HG02588 (cell line): Measurements from ENCODE around the gene SDCCAG8.
A peak's percentile ranks its signal among the peaks of the same experiment; 100 is the strongest.
"Not testable (repeated sequence)": the region's sequence is repeated elsewhere in the genome, so short reads cannot be mapped to it uniquely, and the experiment has no call there.

Experiments used
- ATAC-seq: cut with Tn5 transposase; IDR thresholded peaks from one replicate; pipeline ENCODE4 v1.9.1; 2021; ENCODE audit warnings: mild to moderate bottlenecking, moderate library complexity; ENCODE audit not compliant: unreplicated experiment

The SDCCAG8 gene

GRCh38 chr1:243255791-243256512, at the start of gene SDCCAG8:
Gene SDCCAG8 (plus strand): TSS chr1:243256041. CDS start chr1:243256174, 133 bp downstream.
- peak; percentile 73 for ATAC-seq

GRCh38 chr1:243211984-243212383, 43.9 kb upstream of the SDCCAG8 start:
- ATAC-seq, result not testable (repeated sequence)

DNA sequence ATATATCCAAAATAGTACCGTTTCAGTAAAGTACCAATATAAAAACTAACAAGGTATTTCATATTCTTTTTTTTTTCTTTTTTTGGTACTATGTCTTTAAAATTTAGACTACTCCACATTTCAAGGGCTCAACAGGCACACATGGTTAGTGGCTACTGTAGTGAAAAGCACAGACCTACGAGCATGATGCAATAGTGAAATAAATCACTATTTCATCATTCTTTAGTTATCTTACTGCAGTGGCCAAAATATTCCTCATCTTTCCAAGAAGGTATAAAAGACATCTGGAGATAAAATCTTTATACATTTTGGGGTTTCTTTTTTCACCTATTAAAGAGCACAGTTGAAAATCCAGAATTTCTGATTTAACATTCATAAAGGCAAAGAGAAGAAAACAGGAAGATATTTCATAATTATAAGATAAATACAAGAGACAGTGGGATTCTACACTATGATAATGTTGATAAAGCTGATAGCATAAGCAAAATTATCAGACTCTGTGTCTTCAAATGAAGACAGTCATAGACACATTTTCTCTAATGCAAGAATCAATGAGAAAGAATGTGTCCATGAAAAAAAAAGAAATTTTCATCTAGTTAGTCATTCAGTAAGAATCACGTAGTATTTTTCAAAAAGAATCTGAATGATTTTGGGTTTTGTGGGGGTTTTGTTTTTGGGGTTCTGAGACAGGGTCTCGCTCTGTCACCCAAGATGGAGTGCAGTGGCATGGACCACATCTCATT, 42.6 kb upstream of the SDCCAG8 start:
- ATAC-seq, result no peak

DNA sequence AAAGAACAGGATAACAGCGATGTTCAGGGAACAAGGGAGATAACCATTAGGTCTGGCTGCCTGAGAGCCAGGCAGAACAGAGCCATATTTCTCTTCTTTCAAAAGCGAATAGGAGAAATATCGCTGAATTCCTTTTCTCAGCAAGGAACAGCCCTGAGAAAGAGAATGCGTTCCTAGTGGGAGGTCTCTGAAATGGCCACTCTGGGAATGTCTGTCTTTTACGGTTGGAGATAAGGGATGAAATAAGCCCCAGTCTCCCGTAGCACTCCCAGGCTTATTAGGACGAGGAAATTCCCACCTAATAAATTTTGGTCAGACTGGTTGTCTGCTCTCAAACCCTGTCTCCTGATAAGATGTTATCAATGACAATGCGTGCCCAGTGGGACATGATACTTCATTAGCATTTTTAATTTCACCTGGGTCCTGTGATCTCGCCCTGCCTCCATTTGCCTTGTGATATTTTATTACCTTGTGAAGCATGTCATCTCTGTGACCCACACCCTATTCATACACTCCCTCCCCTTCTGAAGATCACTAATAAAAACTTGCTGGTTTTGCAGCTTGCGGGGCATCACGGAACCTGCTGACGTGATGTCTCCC, 40.5 kb upstream of the SDCCAG8 start:
- ATAC-seq, result not testable (repeated sequence)

DNA sequence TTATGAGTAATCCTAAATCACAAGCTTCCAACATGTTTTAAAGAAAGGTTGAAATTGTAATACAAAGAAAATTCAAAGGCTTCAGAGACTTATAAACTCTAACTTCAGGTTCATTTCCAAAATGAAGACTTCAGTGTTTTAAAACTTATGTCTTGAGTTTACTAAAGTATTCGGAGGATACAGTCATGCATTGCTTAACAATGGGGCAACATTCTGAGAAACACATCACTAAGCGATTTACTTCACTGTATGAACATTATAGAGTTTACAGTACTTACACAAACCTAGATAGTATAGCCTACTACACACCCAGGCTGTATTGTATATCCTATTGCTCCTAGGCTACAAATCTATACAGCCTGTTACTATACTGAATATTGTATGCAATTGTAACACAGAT, 39.1 kb upstream of the SDCCAG8 start:
- no peak for ATAC-seq

GRCh38 chr1:243217349-243217748, 38.5 kb upstream of the SDCCAG8 start:
- ATAC-seq, result no peak

DNA sequence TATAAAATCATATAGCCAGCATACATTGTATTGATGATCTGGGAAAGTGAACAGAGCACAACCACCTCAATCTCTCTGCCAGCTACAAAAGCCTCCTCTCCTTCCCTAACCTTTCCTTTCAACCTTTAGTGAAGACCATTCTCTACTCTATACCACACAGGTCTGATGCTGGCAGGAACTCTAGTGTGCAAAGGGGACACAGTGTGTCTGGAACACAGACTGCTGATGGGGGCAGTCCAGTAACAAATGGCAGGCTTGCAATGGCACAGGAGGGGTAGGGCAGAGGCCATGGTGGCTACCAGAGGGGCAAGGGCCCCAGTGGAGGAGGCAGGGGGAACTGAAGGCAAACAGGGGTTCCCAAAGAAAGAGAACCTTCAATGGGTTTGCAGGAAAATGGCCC, 37.8 kb upstream of the SDCCAG8 start:
- ATAC-seq, result no peak

DNA sequence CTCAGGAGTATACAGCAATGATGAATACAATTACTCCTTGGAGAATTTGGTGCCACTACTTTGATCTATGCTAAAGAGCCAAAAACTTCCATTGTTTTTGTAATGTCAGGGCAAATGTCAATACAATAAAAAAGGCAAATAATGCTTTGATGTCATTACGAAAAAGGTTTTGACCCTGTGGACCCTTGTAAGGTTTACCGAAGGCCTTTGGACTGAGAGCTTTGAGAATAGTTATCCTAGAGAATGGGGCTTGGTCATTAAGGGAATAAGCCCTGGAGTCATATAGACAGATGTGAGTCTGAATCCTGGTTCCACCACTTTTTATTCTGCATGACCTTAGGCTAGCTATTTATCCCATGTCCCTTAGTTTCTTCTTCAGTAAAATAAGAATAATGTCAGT, 28.2 kb upstream of the SDCCAG8 start:
- ATAC-seq, result no peak

DNA sequence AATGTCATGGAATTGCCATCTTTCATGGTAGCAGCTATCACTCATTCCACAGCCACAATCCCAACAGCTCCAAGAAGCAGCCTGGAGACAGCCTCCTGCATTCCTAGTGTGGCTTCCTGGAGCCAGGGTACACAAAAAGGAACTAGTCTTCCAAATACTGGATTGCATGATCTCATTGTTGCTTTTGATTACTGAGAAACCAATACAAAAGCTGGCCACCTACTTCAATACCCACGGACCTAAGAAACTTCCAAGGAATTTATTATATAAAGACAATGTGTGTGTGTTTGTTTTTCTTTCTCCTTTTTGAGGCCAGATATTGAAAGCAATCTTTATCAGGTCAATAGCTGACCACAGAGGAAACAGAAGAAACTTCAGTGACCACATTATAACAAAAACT, 26.3 kb upstream of the SDCCAG8 start:
- no peak for ATAC-seq

GRCh38 chr1:243230914-243231313, 24.9 kb upstream of the SDCCAG8 start:
- no peak for ATAC-seq

DNA sequence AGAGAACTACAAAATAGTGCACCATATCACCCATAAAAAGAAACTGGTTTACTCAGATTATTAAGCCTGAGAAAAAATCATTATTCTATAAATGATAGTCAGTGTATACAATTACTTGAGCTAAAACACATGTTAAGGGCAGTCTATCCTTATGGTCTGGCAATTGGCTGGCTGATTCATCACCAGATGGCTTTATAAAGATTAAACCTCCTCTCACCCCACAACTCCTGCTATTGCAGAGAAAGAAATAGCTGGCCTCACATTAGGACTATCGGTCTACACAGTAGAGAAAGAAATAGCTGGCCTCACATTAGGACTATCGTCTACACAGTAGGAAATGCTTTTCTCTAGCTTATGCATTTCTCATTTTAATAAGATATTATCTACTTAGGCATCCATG, 21.9 kb upstream of the SDCCAG8 start:
- ATAC-seq, result no peak

DNA sequence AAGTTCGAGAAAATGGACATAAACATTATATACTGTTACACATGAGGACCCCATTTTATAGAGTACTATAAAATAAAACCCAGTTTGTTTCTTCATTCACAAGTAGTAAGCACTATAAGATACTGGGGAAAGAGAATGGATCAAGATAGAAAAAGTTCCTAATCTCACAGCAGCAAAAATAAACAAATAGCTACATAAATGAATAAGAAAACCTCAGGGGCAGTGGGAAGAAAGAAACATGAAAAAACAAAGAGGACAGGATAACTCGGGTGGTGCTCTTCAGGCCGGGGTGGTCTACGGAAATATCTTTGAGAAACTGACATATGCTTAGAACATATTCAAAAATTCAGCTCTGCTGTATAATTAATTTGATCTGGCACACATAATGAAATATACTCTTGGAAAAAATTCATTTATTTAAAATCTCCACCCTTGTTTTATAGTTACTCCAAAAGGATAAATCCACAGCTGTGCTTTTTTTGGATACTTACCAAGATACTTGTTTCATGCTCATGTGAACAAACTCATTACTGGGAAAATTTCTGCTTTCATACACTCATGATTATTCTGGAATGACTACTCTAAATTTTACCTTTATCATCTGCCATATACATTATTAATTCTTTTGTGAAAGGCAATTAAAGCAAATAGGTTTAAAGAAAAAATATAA, 20.7 kb upstream of the SDCCAG8 start:
- no peak for ATAC-seq

DNA sequence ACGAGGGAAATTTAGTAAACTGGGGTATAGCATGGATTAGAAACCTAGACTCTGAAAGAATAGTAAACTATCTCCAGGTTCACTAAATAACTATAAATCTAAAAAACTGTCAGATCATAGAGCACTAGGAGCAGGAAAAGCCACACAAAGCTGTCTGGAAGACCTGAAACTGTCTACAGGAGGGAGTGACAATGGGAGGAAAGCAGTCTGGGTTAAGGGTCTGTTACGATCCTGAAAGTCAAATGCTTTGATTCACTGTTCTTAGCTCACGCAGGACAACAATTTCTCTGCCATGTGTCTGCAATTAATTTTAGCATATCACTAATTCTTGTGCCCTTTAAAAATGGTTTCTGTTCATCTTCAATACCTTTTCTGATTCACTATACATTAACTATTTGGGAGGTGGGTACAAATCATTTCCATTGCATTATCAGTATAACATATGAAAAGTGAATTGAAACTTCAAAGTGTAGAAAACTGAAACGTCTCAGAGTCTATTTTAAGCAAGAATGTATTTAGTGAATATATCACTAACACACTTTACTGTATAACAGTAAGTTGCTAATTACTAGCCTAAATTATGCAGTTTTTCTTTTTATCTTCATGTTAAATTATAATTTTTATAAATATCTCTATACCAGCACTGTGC, 19.1 kb upstream of the SDCCAG8 start:
- no peak for ATAC-seq

DNA sequence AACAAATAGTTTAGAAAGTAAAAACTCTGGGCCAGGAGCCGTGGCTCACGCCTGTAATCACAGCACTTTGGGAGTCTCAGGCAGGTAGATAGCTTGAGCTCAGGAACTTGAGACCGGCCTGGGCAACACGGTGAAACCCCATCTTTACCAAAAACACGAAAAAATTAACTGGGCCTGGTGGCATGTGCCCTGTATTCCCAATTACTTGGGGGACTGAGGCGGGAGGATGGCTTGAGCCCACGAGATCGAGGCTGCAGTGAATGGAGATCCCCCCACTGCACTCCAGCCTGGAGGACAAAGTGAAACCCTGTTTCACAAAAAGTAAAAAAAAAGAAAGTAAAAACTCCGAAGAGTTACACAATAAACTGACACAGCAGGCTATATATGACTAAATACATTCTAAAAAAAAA, 11.4 kb upstream of the SDCCAG8 start:
- peak; percentile 52 for ATAC-seq

- no peak for ATAC-seq
These were observed 8.9 kb upstream of the SDCCAG8 start for GRCh38 chr1:243246916-243247315.

DNA sequence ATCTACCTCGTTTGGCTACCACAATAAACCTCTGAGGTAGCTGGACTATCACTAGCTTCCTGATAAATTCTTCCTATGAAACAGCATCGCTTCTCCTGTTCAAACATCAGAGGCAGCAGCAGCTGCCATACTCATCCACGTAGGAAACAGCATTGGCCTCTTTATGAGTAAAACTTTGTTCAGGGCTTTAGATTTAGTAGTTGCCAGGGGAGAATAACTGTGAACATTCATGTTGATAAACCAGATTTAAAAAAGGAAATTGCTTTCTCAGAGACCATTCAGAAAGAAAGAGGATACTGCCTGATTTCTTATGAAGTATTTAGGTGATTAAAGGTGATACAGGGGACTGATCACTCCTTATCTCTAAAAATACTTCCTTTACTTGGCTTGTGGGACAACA, 7.9 kb upstream of the SDCCAG8 start:
- ATAC-seq, result no peak

DNA sequence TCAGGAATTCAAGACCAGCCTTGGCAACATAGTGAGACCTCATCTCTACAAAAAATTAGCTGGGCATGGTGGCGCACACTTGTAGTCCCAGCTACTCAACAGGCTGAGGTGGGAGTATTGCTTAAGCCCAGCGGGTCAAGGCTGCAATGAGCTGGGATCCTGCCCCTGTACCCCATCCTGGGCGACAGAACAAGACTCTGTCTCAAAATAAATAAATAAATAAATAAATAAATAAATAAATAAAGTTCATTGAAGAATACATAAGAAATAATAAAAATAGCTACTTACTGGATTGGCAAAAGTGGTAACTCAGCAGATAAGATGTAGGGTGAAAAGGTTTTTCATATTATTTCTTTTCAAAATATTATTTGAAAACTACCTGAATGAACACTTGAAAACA, 6.6 kb upstream of the SDCCAG8 start:
- ATAC-seq, result no peak

DNA sequence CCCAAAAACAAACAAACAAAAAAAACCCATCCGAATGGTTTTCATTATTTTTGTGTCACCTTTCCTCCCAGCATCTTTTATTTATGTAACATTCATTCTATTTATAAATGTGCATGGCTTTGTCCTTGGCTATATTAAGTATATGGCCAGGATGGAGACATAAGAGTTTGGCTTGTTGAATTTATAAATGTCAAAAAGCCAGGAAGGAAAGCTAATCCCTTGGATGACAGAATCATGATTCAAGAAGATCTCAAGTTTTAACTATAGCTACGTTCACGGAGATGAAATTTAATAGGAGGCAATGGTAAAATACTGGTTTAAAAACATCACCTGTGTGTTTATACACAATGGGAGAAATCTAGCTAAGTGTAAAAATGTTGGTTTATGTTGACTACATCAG, 5.7 kb upstream of the SDCCAG8 start:
- no peak for ATAC-seq

DNA sequence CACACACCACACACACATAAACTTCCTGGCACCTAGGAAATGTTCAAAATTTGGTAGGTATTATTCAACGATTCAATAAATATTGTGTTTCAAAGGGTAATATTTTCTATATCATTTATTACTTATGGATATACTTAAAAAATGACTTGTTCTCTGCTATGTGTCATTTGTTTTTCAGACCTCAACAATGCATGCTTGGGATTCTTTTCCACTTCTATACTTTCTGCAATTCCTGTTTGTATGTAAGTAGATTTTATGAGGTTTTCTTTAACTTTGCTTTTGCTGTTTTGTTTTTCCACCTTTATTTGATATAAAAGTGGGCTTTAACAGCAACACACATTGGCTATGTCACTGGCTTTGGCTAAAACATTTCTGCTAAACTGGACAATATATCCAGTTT, 4.3 kb upstream of the SDCCAG8 start:
- ATAC-seq, result no peak

DNA sequence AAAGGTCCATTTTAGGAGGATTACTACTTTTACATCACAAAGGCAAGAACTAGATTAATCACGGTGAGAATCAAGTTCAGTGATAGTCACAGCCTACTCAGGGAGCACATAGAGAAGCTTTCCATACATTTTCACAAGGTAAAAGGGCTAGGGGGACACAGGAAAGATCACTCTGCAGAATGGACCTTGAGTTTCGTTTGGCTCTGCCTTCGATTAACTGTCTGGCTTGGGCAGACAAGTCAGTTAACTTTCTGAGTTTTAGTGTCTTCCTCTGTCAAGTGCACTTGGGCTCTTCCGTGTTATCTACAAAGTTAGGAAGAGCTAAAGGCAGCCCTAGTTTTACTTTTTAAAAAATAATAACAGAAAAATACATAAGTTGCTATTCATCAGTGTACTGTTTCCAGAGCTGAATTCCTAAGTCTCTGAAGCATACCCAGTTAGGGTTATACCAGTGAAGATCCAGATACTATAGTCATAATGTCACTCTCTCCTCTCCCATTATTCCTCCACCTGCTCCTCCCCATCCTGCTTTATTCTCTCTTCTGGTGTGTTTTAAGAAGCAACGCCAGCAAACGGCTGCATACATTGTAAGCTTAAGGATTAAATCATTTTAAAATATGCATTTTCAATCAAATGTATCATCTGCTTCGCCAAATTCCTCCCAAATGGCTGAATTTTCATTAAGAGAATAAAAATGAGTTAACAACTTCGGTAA, 2.5 kb upstream of the SDCCAG8 start:
- no peak for ATAC-seq

DNA sequence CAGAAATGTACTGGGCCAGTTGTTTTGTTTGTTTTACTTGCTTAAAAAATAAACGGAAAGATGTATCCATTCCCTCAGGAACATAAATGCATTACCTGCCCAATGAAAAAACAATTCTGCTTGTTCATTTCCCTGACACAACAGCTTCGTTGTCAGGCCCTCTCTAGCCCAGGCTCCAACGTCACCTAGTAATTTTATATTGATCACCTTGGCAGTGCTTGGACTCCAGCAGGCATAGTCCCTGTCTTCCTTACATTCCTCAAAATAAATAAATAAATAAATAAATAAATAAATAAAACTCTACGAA, 2.0 kb upstream of the SDCCAG8 start:
- ATAC-seq, result no peak
